GM15510 (cell line): ENCODE data around the gene KLHL3.

Experiments used
- POLR2A ChIP-seq: IDR thresholded peaks from 3 replicates; pipeline ENCODE4 v1.6.1; 2011; ENCODE audit warnings: borderline replicate concordance; ENCODE audit not compliant: insufficient read length; ENCODE audit errors: extremely low read depth

The KLHL3 gene

DNA sequence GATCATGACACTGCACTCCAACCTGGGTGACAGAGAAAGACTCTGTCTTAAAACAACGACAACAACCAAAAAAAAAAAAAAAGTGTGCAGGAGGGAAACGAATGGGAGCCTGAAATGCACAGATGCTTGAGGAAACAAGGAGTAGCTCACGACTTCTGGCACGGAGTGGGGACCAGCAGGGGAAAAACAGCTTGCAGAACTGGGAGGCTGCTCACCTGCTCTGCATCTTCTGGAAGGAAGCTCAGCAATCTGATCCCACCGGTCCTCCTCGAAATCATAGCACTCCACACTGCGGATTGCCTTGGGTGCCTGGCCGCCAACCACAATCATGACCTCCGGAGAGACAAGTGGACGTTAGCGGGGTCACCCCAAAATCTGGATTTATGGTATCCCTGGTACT lies 96.2 kb downstream of the KLHL3 start:
- no peak for TF ChIP-seq POLR2A

DNA sequence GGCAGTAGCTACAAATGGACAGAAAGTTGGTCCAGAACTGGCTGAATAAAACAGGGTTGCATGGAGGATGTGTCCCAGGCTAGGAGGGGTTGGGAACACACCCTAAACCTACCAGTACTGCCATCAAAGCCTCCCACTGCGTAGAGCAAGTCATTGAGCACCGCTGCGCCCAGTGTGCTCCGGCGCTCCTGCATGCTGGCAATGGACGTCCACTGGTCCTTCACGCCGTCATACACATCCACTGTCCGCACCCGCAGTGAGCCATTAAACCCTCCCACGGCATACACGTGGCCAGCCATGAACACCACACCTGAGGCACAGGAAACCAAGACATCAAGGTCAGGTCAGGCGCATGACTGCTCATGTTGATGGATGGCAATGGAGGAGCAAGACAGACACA lies 97.0 kb downstream of the KLHL3 start:
- no peak for TF ChIP-seq POLR2A

DNA sequence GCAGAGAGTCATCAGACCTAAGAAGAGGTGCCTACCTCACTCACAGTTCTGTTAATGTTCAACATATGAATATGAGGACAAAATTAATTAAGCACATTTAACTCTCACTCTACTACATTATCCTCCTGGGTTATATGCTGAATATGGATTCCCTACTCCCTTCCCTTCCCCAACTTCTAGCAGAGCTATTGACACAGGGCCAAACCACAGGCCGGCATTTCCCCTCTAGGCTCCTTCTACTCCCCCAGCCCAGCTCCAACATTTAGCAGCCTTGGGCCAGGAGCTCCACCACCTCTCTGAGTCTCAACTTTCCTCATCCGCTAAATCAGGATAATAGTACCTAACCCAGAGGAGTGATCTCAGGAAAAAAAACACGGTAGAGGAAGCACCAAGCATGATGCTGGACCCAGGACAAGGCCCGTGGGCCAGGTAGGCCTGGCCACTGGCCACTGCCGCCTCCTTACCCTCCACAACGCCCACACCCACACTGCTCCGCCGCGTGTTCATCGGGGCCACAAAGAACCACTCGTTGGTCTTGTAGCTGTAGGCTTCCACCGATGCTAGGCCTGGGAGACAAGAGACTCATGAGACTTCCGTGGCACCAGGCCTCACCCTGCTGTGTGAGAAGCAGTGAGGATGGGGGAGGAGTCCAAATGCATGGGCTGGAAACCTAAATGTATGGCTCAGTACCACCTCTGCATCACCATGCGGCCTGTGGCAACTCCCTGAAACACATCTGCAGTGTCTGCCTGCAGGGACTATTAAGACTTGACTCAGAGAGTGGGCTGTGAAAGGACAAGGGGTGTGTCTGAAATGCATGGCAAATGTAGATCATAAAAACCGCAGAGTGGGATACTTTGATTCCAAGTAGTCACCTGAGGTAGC lies 98.8 kb downstream of the KLHL3 start:
- no peak for TF ChIP-seq POLR2A

GRCh38 chr5:137636099-137636498 lies 99.8 kb downstream of the KLHL3 start:
- TF ChIP-seq POLR2A: no peak

GRCh38 chr5:137635521-137635921 lies 100.4 kb downstream of the KLHL3 start:
- TF ChIP-seq POLR2A: no peak

- TF ChIP-seq POLR2A: no peak
Measured at GRCh38 chr5:137633896-137634295, 102.0 kb downstream of the KLHL3 start.

DNA sequence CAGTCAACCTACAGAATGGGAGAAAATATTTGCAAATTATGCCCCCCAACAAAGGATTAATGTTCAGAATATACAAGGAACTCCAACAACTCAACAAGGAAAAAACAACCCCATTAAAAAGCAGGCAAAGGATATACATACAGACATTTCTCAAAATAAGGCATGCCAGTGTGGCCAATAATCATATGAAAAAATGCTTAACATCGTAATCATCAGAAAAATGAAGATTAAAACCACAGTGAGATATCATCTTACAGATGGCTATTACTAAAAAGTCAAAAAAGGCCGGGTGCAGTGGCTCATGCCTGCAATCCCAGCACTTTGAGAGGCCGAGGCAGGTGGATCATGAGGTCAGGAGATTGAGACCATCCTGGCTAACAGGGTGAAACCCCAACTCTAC lies 103.2 kb downstream of the KLHL3 start:
- TF ChIP-seq POLR2A: no peak

DNA sequence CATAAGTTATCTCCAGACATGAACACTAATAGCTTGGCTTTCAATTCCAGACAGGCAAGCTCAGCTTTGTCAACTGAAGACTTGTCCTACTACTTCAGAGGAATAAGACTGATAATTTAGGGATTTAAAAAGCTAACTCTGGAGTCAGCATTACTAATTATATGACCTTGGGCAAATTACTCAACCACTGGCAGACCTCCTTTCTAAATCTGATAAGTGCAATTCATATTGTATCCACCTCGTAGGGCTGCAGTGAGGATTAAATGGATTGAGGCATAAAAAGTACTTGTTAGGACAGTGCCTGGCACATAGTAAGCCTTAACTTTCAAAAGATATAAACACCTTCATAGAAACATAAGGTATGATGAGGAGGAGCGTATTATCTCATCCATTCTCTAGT lies 104.4 kb downstream of the KLHL3 start:
- TF ChIP-seq POLR2A: no peak

- TF ChIP-seq POLR2A: no peak
Measured at GRCh38 chr5:137630972-137631370, 104.9 kb downstream of the KLHL3 start.

GRCh38 chr5:137630216-137630971 lies 105.5 kb downstream of the KLHL3 start:
- TF ChIP-seq POLR2A: no peak

GRCh38 chr5:137629646-137630045 lies 106.2 kb downstream of the KLHL3 start:
- no peak for TF ChIP-seq POLR2A

- no peak for TF ChIP-seq POLR2A
Measured at GRCh38 chr5:137627706-137628105, 108.2 kb downstream of the KLHL3 start.

DNA sequence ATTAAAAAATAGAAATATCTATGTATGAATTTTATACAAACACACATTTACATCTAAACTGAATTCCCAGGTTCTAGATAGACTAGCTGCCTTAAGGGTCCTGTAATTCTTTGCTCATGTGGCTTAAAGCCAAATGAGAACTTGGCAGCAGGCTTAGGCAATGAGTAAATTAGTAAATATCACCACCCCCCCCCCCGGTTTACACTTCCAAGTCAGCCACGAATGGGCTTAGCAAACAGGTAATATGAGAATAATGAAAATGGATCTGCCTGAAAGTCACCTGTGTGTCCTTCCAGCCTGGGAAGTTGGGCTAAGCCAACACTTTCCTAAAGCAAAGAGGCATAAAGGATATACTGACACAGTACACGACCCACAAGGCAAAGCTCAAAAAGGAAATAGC lies 108.6 kb downstream of the KLHL3 start:
- TF ChIP-seq POLR2A: no peak

GRCh38 chr5:137624786-137625349 lies 111.0 kb downstream of the KLHL3 start:
- no peak for TF ChIP-seq POLR2A

DNA sequence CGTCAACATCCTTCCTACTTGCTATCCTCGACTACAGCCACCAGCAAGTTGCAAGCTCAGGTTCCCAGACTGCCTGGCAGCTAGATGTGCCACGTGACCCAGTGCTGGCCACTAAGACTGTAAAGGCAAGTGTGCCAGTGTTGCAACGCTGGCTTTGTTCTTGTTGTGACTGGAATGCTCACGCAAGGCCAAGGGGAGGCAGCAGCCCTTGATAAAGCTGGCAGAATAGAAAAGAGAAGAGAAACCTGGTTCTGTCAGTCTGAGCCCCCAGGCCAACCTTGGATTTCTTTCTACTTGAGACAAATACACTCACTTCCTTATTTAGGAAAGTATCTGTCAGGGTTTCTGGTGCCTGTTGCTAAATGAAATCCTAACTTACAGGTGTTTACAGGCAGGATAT lies 113.0 kb downstream of the KLHL3 start:
- no peak for TF ChIP-seq POLR2A
